ENCODE results near the gene RAD18. TPM values are rescaled to one million over a fixed set of nuclear protein-coding genes. Genes with fewer than 3 reads are reported as not detected.

Gene RAD18
- total RNA-seq, 1 donor from 2014 or later = 0.75 TPM

DNA sequence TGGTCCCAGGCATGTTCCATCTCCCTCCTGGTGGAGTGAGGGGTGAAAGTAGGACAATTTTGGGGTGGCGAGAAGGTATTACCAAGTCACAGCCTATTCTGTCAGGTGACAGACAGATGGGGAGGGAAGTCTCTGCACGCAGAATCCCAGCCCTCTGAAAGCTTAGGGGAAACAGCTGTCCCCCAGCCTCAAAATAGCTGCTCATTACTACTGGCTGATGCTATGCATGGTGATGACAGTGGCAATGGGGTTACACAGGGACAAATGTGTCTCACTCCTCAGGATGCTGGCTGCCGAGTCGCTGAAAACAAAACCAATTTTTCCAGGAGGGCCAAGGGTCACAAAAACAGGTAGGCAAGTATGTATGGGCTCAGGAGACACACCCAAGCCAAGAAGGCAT lies 125.0 kb downstream of the RAD18 start:
- no peaks in the 10 kb centered on the region for H3K4me1 ChIP-seq
- no peak overlapping the region for H3K27ac ChIP-seq
- DNase-seq (ENCODE audit: low spot score in 2 of 2) = no peak
- no peaks in the 10 kb centered on the region for H3K9me3 ChIP-seq
- TF ChIP-seq, protein P1, sequence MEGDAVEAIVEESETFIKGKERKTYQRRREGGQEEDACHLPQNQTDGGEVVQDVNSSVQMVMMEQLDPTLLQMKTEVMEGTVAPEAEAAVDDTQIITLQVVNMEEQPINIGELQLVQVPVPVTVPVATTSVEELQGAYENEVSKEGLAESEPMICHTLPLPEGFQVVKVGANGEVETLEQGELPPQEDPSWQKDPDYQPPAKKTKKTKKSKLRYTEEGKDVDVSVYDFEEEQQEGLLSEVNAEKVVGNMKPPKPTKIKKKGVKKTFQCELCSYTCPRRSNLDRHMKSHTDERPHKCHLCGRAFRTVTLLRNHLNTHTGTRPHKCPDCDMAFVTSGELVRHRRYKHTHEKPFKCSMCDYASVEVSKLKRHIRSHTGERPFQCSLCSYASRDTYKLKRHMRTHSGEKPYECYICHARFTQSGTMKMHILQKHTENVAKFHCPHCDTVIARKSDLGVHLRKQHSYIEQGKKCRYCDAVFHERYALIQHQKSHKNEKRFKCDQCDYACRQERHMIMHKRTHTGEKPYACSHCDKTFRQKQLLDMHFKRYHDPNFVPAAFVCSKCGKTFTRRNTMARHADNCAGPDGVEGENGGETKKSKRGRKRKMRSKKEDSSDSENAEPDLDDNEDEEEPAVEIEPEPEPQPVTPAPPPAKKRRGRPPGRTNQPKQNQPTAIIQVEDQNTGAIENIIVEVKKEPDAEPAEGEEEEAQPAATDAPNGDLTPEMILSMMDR (IDR thresholded peaks at IDR 0.05) = no peak
- no peaks in the 10 kb centered on the region for H3K36me3 ChIP-seq
- H3K4me3 ChIP-seq = no peak overlapping the region
- intact Hi-C loops (cut with DNase I) = no loop called here
- H3K27me3 ChIP-seq = no peaks in the 10 kb centered on the region

- H3K9me3 ChIP-seq = no peaks in the 10 kb centered on the region
- H3K27me3 ChIP-seq = no peaks in the 10 kb centered on the region
- no peaks in the 10 kb centered on the region for H3K36me3 ChIP-seq
- no peak for DNase-seq (ENCODE audit: low spot score in 2 of 2)
- H3K4me1 ChIP-seq = no peaks in the 10 kb centered on the region
- TF ChIP-seq, protein P1 (IDR thresholded peaks at IDR 0.05) = no peak
- no peak overlapping the region for H3K27ac ChIP-seq
- no peak overlapping the region for H3K4me3 ChIP-seq
- intact Hi-C loops (cut with DNase I) = no loop called here
Measured at GRCh38 chr3:8837162-8837561, 126.1 kb downstream of the RAD18 start.

GRCh38 chr3:8836096-8836495 lies 127.2 kb downstream of the RAD18 start:
- TF ChIP-seq, protein P1 (IDR thresholded peaks at IDR 0.05) = no peak
- intact Hi-C loops (cut with DNase I) = no loop called here
- no peaks in the 10 kb centered on the region for H3K9me3 ChIP-seq

DNA sequence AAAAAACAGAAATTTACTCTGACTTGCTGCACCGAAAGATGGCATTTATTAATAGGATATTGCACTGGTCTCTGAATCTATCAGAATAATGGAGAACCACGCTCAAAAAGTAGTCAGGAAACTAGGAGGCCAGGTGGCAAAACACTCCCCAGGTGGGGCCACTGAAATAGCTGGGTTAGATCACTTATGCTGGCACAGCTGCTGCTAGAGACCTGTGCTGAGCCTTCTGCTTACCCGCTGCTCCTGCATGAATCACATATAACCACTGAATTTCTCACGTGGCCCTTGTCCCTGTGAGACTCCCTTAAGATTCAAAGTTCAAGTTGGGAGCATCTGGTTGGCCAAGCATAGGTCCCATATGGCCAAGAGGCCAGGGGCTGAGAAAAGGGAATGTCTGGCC lies 127.9 kb downstream of the RAD18 start:
- no peak overlapping the region for H3K27ac ChIP-seq
- no peaks in the 10 kb centered on the region for H3K27me3 ChIP-seq
- DNase-seq (ENCODE audit: low spot score in 2 of 2) = no peak
- TF ChIP-seq, protein P1 (IDR thresholded peaks at IDR 0.05) = no peak
- H3K4me1 ChIP-seq = no peaks in the 10 kb centered on the region
- intact Hi-C loops (cut with DNase I) = no loop called here
- H3K4me3 ChIP-seq = no peak overlapping the region
- no peaks in the 10 kb centered on the region for H3K9me3 ChIP-seq
- no peaks in the 10 kb centered on the region for H3K36me3 ChIP-seq

More at GRCh38 chr3:8836096-8836495, 127.2 kb downstream of the RAD18 start:
- Histone ChIP-seq H3K27me3 (no peaks in the 10 kb centered on the region), H3K36me3 (no peaks in the 10 kb centered on the region), H3K27ac (no peak overlapping the region), H3K4me3 (no peak overlapping the region), H3K4me1 (no peaks in the 10 kb centered on the region)
- no peak for DNase-seq (ENCODE audit: low spot score in 2 of 2)

- Histone ChIP-seq H3K27me3 (no peaks in the 10 kb centered on the region), H3K36me3 (no peaks in the 10 kb centered on the region), H3K9me3 (no peaks in the 10 kb centered on the region), H3K4me3 (no peak overlapping the region), H3K27ac (no peak overlapping the region), H3K4me1 (no peaks in the 10 kb centered on the region)
- TF ChIP-seq, protein P1 (IDR thresholded peaks at IDR 0.05) = no peak
- intact Hi-C loops (cut with DNase I) = no loop called here
- no peak for DNase-seq (ENCODE audit: low spot score in 2 of 2)
Measured at GRCh38 chr3:8834974-8835373, 128.3 kb downstream of the RAD18 start.

DNA sequence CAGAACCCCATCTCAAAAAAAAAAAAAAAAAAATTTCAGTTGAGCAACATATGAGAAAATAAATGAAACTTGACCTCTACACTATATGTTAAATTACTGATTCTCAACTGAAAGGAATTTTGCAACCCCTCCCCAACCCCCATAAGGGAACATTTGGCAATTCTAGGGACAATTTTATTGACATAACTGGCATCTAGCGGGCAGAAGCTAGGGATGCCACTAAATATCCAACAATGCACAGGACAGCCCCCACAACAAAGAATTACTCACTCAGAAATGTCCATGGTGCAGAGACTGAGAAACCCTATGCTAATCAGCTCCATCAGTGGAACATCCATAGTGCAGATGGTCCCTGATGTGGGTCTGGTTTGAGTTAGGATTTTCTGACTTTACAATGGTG lies 135.6 kb downstream of the RAD18 start:
- Histone ChIP-seq H3K9me3 (peaks cover 0 to 3% of the 10 kb centered on the region in 2 donors), H3K4me1 (no peaks in the 10 kb centered on the region), H3K27ac (no peak overlapping the region), H3K36me3 (no peaks in the 10 kb centered on the region), H3K4me3 (no peak overlapping the region), H3K27me3 (no peaks in the 10 kb centered on the region)
- DNase-seq (ENCODE audit: low spot score in 2 of 2) = no peak
- TF ChIP-seq, protein P1 (IDR thresholded peaks at IDR 0.05) = no peak
- intact Hi-C loops (cut with DNase I) = no loop called here
